GM12878 (cell line): ENCODE results near the gene PFKL.

Experiments used
- EP300 ChIP-seq, 2 experiments: fragments of 150-350 bp in 1 of 2; IDR thresholded peaks; 2 replicates each; pipeline ENCODE4 v1.6.1; 2011 to 2012; ENCODE audit warnings: low read depth in 2 of 2, low read length in 2 of 2, borderline replicate concordance in 1 of 2, improper control_type of control experiment in 1 of 2, inconsistent platforms in 1 of 2; ENCODE audit not compliant: control insufficient read depth in 1 of 2
- FOXK2 ChIP-seq: fragments of 450-650 bp; IDR thresholded peaks from 2 replicates; pipeline ENCODE4 v1.6.1; 2017; ENCODE audit warnings: mild to moderate bottlenecking, moderate library complexity
- JUND ChIP-seq: IDR thresholded peaks from 2 replicates; pipeline ENCODE4 v1.6.1; 2012; ENCODE audit warnings: low read depth, mild to moderate bottlenecking, low read length, improper control_type of control experiment, moderate library complexity
- SREBF1 ChIP-seq: IDR thresholded peaks from 2 replicates; pipeline ENCODE4 v1.6.1; 2012; ENCODE audit warnings: mild to moderate bottlenecking, low read length

- TF ChIP-seq JUND (no peak), FOXK2 (no peak), SREBF1 (no peak), EP300 (IDR thresholded peaks at IDR 0.05; ENCODE audit: borderline replicate concordance in 1 of 2, control insufficient read depth in 1 of 2, low read depth in 2 of 2, low read length in 2 of 2) (no peak)
Measured at GRCh38 chr21:44299085-44299457, 782 bp upstream of the PFKL start.
